Cardiac ventricle fibroblast (primary cell): ENCODE results near the gene DDX27. TPM values are rescaled to one million over a fixed set of nuclear protein-coding genes. Genes with fewer than 3 reads are reported as not detected.

Source experiments
- total RNA-seq: library from RNA; depleted of rRNA; stranded (reverse); fragments of >200 nt; gene quantifications from 2 replicates; pipeline ENCODE4 v1.2.3, GENCODE V29; 2015

Gene DDX27, protein sequence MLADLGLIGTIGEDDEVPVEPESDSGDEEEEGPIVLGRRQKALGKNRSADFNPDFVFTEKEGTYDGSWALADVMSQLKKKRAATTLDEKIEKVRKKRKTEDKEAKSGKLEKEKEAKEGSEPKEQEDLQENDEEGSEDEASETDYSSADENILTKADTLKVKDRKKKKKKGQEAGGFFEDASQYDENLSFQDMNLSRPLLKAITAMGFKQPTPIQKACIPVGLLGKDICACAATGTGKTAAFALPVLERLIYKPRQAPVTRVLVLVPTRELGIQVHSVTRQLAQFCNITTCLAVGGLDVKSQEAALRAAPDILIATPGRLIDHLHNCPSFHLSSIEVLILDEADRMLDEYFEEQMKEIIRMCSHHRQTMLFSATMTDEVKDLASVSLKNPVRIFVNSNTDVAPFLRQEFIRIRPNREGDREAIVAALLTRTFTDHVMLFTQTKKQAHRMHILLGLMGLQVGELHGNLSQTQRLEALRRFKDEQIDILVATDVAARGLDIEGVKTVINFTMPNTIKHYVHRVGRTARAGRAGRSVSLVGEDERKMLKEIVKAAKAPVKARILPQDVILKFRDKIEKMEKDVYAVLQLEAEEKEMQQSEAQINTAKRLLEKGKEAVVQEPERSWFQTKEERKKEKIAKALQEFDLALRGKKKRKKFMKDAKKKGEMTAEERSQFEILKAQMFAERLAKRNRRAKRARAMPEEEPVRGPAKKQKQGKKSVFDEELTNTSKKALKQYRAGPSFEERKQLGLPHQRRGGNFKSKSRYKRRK
- 23.4 and 23.9 TPM in 2 replicates for total RNA-seq

DNA sequence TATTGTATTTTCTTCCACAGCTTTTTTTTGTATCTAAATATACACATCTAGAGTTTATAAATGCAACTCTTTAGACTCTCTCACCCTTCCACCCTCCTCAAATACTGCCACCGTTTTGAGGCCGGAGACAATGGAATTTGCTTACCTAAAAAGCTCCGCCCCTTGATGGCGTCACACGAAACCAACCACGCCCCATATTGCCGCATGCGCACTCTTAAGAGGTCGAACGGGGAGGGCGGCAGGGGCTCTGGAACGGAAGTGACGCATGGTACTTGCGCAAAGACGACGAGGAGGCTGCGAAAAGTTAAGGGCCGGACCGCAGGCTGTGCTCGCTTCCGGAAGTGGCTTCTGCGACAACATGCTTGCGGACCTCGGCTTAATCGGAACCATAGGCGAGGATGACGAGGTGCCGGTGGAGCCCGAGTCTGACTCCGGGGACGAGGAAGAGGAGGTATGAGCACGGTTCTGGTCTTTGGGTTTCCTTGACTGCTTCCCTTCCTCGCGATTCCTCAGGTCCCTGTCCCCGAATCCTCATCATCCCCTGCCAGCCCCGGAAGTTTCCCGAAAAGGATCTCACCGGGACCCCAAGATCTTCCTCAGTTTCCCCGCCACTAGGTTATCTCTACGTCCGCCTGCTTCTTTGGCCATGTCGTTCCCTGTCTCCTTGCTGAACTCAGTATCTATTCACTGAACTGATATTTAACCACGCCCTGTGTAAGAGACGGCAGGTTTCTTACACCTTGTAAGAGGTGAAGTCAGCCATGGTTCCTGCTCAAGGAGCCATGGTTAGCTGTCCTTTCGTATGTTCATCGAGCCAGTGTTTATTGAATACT lies at the start of gene DDX27:
DDX27 (plus strand) TSS at position 326 of the 833 bp plus-strand sequence; CDS start at position 359, 33 bp downstream.

GRCh38 chr20:49187851-49188641 lies 31.2 kb upstream of the DDX27 start, which contains the start of gene STAU1:
TSS of gene STAU1 (minus strand) at chr20:49188334. CDS start at chr20:49166201, 22,133 bp downstream.

GRCh38 chr20:49278036-49278817 lies 59.0 kb downstream of the DDX27 start, which contains the start of gene ZNFX1:
TSS of gene ZNFX1 (minus strand) at chr20:49278057. CDS start at chr20:49275839, 2,218 bp downstream.

Other genes with a start within 250 kb of the DDX27 start
- 34.8 and 42.1 TPM in 2 replicates for gene CSE1L, start 173.1 kb upstream of the DDX27 start, total RNA-seq
- 58.5 and 61.4 TPM in 2 replicates for gene STAU1, start 31.1 kb upstream of the DDX27 start, total RNA-seq
- gene ZNFX1, start 58.6 kb downstream of the DDX27 start, total RNA-seq = 29.8 and 34.6 TPM in 2 replicates